Esophagus squamous epithelium (tissue), 5 donors: Measurements from ENCODE around the gene NAT8L. TPM values are rescaled to one million over a fixed set of nuclear protein-coding genes. Genes with fewer than 3 reads are reported as not detected.

Experiments used
- DNase-seq: peaks from one replicate; lab custom pipeline; 2025; lab: John Stamatoyannopoulos, UW
- H3K27ac ChIP-seq, 4 donors: fragments of 200-600 bp; sonication (generic); one replicate each; pipeline ENCODE4 v1.5.1; 2016 to 2019; ENCODE audit warnings: mild to moderate bottlenecking in 1 of 4
- H3K27me3 ChIP-seq, 4 donors: fragments of 200-600 bp; sonication (generic); 1 replicate in 3 of 4; 2 replicates in 1 of 4; pipeline versions ENCODE4 v1.5.1 to v1.6.0; 2017 to 2021; ENCODE audit warnings: antibody characterized with exemption in 1 of 4
- H3K36me3 ChIP-seq, 3 donors: fragments of 200-600 bp; sonication (generic); one replicate each; pipeline ENCODE4 v1.5.1; 2016 to 2019
- H3K4me1 ChIP-seq, 3 donors: fragments of 200-600 bp; sonication (generic); one replicate each; pipeline ENCODE4 v1.5.1; 2017 to 2019
- H3K4me3 ChIP-seq, 4 donors: fragments of 200-600 bp; sonication (generic); 1 replicate in 3 of 4; 2 replicates in 1 of 4; pipeline ENCODE4 v1.5.1; 2016 to 2019; ENCODE audit warnings: mild to moderate bottlenecking in 2 of 4, moderate library complexity in 1 of 4
- H3K9me3 ChIP-seq, 3 donors: fragments of 200-600 bp; sonication (generic); one replicate each; pipeline ENCODE4 v1.5.1; 2016 to 2019
- POLR2A ChIP-seq, 4 donors: fragments of 450-650 bp; IDR thresholded peaks; one replicate each; pipeline ENCODE4 v1.6.1; 2017; ENCODE audit warnings: antibody characterized with exemption in 4 of 4, mild to moderate bottlenecking in 4 of 4, moderate library complexity in 3 of 4
- WGBS, 2 donors: methylation state at CpG; one replicate each; pipeline ENCODE4 v1.1.5; 2018; 5-methylcytosine and 5-hydroxymethylcytosine counted together
- intact Hi-C: fragments of 100-400 bp; cut with DNase I; formaldehyde crosslinking; loops from one replicate; pipeline ENCODE4 v1.15.0; 2022
- total RNA-seq, 4 donors: library from RNA; depleted of rRNA; stranded (reverse); fragments of >200 nt; gene quantifications; one replicate each; pipeline ENCODE4 v1.1.0, GENCODE V29; 2016
- TF ChIP-seq, protein P1 (sequence below), 6 experiments: fragments of 450-650 bp in 4 of 6; fragments of 200-600 bp in 2 of 6; sonication (generic) in 2 of 6; IDR thresholded peaks; one replicate each; pipeline ENCODE4 v1.5.1; 2016 to 2019; ENCODE audit warnings: antibody characterized with exemption in 6 of 6, mild to moderate bottlenecking in 4 of 6, moderate library complexity in 4 of 6
- donor health status: DM: yes; HTN: yes; CAD: no.

NAT8L gene
- total RNA-seq, 4 donors from 2014 or later = under 0.01 TPM; not detected in 3

DNA sequence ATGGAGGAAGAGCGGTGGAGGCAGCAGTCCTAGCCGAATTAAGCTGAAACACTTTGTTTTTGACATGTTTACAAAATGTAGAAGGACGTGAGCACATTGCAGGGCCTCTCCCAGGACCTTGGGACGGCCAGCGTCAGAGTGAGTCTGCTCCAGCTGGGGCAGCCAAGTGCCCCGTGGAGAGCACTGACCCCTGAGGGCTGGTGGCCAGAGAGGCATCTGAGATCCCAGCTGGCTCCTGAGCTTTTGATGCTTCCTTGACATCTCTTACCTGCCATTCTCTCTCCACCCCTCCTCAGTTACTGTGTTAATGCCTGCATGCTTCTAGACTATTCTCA, 24.7 kb downstream of the NAT8L start:
- H3K36me3 ChIP-seq = no peaks in the 10 kb centered on the region
- no peaks in the 10 kb centered on the region for H3K4me1 ChIP-seq
- no peaks in the 10 kb centered on the region for H3K9me3 ChIP-seq
- no peak overlapping the region for H3K4me3 ChIP-seq
- no peaks in the 10 kb centered on the region for H3K27me3 ChIP-seq
- 69 to 85% methylated on average over 6 of the region's 6 CpGs for WGBS, 2 donors
- TF ChIP-seq POLR2A (IDR thresholded peaks at IDR 0.05) = no peak
- TF ChIP-seq, protein P1, sequence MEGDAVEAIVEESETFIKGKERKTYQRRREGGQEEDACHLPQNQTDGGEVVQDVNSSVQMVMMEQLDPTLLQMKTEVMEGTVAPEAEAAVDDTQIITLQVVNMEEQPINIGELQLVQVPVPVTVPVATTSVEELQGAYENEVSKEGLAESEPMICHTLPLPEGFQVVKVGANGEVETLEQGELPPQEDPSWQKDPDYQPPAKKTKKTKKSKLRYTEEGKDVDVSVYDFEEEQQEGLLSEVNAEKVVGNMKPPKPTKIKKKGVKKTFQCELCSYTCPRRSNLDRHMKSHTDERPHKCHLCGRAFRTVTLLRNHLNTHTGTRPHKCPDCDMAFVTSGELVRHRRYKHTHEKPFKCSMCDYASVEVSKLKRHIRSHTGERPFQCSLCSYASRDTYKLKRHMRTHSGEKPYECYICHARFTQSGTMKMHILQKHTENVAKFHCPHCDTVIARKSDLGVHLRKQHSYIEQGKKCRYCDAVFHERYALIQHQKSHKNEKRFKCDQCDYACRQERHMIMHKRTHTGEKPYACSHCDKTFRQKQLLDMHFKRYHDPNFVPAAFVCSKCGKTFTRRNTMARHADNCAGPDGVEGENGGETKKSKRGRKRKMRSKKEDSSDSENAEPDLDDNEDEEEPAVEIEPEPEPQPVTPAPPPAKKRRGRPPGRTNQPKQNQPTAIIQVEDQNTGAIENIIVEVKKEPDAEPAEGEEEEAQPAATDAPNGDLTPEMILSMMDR (IDR thresholded peaks at IDR 0.05) = no peak
- H3K27ac ChIP-seq = no peak overlapping the region
- intact Hi-C loops = no loop called here
- DNase-seq = no peak

DNA sequence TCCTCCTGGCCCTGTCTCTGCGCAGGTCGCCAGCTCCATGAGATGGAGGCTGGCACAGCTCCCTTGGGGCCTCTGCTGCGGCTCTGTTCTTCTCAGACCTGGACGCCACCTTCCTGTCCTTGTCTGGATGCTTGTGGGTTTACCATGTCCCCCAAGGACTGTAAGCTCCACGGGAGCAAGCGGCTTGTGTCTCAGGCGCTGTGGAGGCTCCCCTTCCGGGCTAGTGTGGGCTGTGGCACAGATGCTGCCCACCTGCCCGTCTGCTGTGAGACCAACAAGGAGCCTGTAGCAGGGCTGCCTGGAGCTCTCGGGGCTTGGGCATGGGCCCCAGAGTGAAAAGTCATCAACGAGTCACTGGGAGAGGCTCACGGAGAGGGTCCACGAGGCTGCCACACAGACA, 25.2 kb downstream of the NAT8L start:
- WGBS, 2 donors = 75 to 96% methylated on average over 5 of the region's 13 CpGs
- intact Hi-C loops = no loop called here
- no peaks in the 10 kb centered on the region for H3K4me1 ChIP-seq
- TF ChIP-seq, protein P1 (IDR thresholded peaks at IDR 0.05) = no peak
- no peak for TF ChIP-seq POLR2A (IDR thresholded peaks at IDR 0.05)
- no peaks in the 10 kb centered on the region for H3K27me3 ChIP-seq
- H3K9me3 ChIP-seq = no peaks in the 10 kb centered on the region
- no peak overlapping the region for H3K27ac ChIP-seq
- H3K36me3 ChIP-seq = no peaks in the 10 kb centered on the region
- H3K4me3 ChIP-seq = no peak overlapping the region
- no peak for DNase-seq

DNA sequence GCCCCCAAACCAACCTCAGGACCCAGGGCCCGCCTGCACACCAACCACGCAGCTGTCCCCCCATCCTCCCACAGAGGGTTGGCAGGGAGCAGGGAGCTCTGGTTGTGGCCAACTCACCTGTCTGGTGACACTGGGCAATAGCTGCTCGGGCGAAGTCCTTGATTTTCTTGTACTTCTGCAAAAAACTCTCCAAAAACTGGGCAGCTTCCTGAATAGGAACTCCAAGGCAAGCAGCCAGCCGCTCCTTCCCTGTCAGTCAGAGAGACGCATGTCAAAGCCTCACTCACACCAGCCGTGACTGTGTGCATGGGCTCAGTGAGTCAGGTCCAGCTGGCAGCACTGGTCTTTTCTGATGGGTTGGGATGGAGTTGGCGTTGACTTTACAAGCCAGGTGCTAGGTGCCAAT, 26.4 kb downstream of the NAT8L start:
- Histone ChIP-seq H3K36me3 (no peaks in the 10 kb centered on the region), H3K9me3 (no peaks in the 10 kb centered on the region), H3K4me1 (no peaks in the 10 kb centered on the region), H3K27me3 (no peaks in the 10 kb centered on the region), H3K4me3 (no peak overlapping the region), H3K27ac (no peak overlapping the region)
- no peak for DNase-seq
- TF ChIP-seq POLR2A (IDR thresholded peaks at IDR 0.05) = no peak
- TF ChIP-seq, protein P1 (IDR thresholded peaks at IDR 0.05) = no peak
- intact Hi-C loops = no loop called here
- WGBS, 2 donors = no CpG with 5 or more reads among the region's 8 CpGs

DNA sequence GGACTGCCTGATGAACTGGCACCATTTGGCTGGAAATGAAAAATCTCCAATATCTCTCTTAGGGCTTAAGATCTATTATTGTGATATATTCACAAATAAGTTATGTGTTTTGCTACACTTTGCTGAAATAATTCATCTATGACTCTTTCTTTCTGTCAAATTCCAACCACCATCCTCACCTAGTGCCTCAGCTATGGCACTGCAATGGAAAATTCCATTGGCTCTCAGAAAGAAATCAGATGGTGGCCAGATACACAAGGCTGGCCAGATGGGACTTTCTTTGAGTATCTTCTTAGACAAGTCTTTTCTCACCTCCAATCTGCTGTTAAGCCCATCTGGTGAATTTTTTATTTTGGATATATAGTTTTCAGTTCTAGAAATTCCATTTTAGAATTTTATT, 28.0 kb downstream of the NAT8L start:
- Histone ChIP-seq H3K4me1 (no peaks in the 10 kb centered on the region), H3K36me3 (no peaks in the 10 kb centered on the region), H3K9me3 (no peaks in the 10 kb centered on the region), H3K27ac (no peak overlapping the region), H3K27me3 (no peaks in the 10 kb centered on the region), H3K4me3 (no peak overlapping the region)
- TF ChIP-seq, protein P1 (IDR thresholded peaks at IDR 0.05) = peak in 1 of 6 experiments; percentile 25
- no peak for TF ChIP-seq POLR2A (IDR thresholded peaks at IDR 0.05)
- intact Hi-C loops = no loop called here
- no peak for DNase-seq

DNA sequence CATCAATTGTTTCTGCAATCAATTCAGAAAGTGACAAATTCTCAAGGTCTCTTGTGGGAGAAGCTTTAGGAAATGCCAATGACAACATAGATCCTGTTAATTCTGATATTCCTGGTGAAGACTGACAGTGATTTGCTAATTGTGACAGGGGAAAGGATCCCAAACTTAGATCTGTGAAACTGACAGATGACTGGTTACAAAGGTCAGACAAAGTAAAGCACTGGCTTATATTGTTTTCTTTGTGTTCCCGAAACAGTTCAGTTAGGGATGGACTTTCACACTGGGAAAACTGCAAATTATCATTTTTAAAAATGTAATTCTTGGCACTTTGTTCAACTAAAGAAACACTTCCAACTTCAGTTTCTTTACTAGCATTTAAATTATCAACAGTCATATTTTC, 30.1 kb downstream of the NAT8L start:
- TF ChIP-seq POLR2A (IDR thresholded peaks at IDR 0.05) = no peak
- TF ChIP-seq, protein P1 (IDR thresholded peaks at IDR 0.05) = no peak
- Histone ChIP-seq H3K4me3 (no peak overlapping the region), H3K27ac (no peak overlapping the region), H3K27me3 (no peaks in the 10 kb centered on the region), H3K36me3 (no peaks in the 10 kb centered on the region), H3K9me3 (no peaks in the 10 kb centered on the region), H3K4me1 (no peaks in the 10 kb centered on the region)
- no peak for DNase-seq
- 59 to 70% methylated on average over 1 of the region's 1 CpG for WGBS, 2 donors
- intact Hi-C loops = no loop called here
